ENCODE measurements around the gene ABHD6.

DNA sequence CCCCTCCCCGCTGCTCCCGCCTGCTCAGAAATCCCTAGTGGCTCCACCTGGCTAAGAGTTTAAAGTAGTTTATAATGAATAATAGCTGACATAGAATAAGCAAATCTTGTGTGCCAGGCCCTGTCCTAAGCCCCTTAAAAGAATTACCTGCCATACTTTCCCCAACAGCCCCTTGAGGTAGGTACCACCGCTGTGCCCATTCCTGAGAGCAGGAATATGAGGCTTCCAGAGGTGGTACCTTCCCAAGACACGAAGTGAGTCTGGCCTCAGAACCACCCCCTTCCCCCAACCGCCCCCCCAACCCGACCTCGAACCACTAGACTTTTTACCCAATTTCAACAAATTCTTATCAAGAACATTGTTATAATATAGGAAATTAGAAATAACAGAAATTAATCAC lies 1.2 kb downstream of the ABHD6 start:
- TF ChIP-seq, protein P1, sequence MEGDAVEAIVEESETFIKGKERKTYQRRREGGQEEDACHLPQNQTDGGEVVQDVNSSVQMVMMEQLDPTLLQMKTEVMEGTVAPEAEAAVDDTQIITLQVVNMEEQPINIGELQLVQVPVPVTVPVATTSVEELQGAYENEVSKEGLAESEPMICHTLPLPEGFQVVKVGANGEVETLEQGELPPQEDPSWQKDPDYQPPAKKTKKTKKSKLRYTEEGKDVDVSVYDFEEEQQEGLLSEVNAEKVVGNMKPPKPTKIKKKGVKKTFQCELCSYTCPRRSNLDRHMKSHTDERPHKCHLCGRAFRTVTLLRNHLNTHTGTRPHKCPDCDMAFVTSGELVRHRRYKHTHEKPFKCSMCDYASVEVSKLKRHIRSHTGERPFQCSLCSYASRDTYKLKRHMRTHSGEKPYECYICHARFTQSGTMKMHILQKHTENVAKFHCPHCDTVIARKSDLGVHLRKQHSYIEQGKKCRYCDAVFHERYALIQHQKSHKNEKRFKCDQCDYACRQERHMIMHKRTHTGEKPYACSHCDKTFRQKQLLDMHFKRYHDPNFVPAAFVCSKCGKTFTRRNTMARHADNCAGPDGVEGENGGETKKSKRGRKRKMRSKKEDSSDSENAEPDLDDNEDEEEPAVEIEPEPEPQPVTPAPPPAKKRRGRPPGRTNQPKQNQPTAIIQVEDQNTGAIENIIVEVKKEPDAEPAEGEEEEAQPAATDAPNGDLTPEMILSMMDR (IDR thresholded peaks at IDR 0.05; ENCODE audit: low read depth, low read length) = no peak
- no peak for TF ChIP-seq EZH2phosphoT487 (IDR thresholded peaks at IDR 0.05; ENCODE audit: low read depth)
